ENCODE measurements around the gene PRXL2B. TPM values are rescaled to one million over a fixed set of nuclear protein-coding genes. Genes with fewer than 3 reads are reported as not detected.
"Not testable (repeated sequence)": the region's sequence is repeated elsewhere in the genome, so short reads cannot be mapped to it uniquely, and the experiment has no call there.

Gene PRXL2B
- total and polyA plus RNA-seq, 10 of the 15 experiments (the other 5 are each of a cell fraction or from before 2014, with no cell fraction given) = 0.44 to 5.6 (median 4.0) TPM

DNA sequence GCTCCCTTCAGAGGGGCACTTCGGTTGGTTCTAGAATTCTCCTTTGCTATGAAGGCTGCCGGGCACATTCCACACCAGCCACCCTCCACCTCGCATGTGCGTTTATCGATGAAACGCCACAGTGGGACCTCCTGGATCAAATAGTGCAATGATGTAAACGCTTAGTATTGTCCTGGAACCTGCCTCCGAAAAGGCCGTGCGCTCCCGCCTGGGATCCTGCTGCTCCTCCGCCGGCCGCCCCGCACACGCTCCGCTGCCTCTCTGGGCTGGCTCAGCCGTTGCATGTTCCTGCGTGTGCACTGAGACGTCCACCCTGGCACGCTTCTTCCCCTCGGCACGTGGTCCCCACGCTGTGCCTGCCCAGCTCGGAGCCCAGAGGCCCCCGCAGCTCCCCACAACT, 34.4 kb upstream of the PRXL2B start:
- ATAC-seq = no peak
- in situ Hi-C loops (cut with MboI) = no loop called here
- H3K79me2 ChIP-seq (ENCODE audit: control insufficient read depth, insufficient read depth, low read length) = peaks cover 28% of the 10 kb centered on the region
- H2AFZ ChIP-seq (ENCODE audit: control insufficient read depth, low read depth, low read length) = no peak overlapping the region
- no peaks in the 10 kb centered on the region for H4K20me1 ChIP-seq (ENCODE audit: control insufficient read depth, insufficient read depth)
- FAIRE-seq = no peak
- no peak for DNase-seq (ENCODE audit: low read depth, low spot score)
- no peak overlapping the region for H3K4me2 ChIP-seq (ENCODE audit: control insufficient read depth, insufficient read depth)
- RAD21 ChIA-PET (ENCODE audit: unreplicated experiment) = interaction anchor here (1.0 kb wide), 1 partner anchor 26 kb away, joined by 4 read pairs; no protein-coding TSS in a partner anchor
- SMC1A ChIA-PET (ENCODE audit: uncharacterized antibody, unreplicated experiment) = no interaction called here
- POLR2A ChIA-PET = interaction anchor here (0.8 kb wide), 1 partner anchor 25 kb away, joined by 4 read pairs; no protein-coding TSS in a partner anchor
- TF ChIP-seq ZBTB33 (IDR thresholded peaks at IDR 0.05) = no peak
- TF ChIP-seq, protein P1, sequence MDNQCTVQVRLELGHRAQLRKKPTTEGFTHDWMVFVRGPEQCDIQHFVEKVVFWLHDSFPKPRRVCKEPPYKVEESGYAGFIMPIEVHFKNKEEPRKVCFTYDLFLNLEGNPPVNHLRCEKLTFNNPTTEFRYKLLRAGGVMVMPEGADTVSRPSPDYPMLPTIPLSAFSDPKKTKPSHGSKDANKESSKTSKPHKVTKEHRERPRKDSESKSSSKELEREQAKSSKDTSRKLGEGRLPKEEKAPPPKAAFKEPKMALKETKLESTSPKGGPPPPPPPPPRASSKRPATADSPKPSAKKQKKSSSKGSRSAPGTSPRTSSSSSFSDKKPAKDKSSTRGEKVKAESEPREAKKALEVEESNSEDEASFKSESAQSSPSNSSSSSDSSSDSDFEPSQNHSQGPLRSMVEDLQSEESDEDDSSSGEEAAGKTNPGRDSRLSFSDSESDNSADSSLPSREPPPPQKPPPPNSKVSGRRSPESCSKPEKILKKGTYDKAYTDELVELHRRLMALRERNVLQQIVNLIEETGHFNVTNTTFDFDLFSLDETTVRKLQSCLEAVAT (IDR thresholded peaks at IDR 0.05) = peak; percentile 81
- H3K27me3 ChIP-seq (replicated peaks in 1 of 2; ENCODE audit: control insufficient read depth in 2 of 2, insufficient read depth in 2 of 2, low read length in 1 of 2) = no peaks in the 10 kb centered on the region
- H3K4me1 ChIP-seq (ENCODE audit: control insufficient read depth, insufficient read depth, low read length) = peaks cover 46% of the 10 kb centered on the region
- no TSS peak for BruUV-seq (replicated peaks)
- 91% methylated on average over 17 of the region's 26 CpGs for WGBS (ENCODE audit: insufficient coverage, insufficient replicate concordance, low lambda C conversion rate, missing lambda C conversion rate)
- intact Hi-C loops (cut with micrococcal nuclease; ENCODE audit: unreplicated experiment) = no loop called here
- CTCF ChIA-PET = no interaction called here
- no peaks in the 10 kb centered on the region for H3K36me3 ChIP-seq (ENCODE audit: control insufficient read depth in 2 of 2, insufficient read depth in 2 of 2, low read length in 1 of 2)
- H3K27ac ChIP-seq (ENCODE audit: control insufficient read depth, insufficient read depth) = no peak overlapping the region
- H3K4me3 ChIP-seq = no peak overlapping the region
- no peaks in the 10 kb centered on the region for H3K9me3 ChIP-seq (replicated peaks; ENCODE audit: control insufficient read depth, insufficient read depth, low read length)
- H3K9ac ChIP-seq (ENCODE audit: control insufficient read depth, insufficient read depth, low read length) = no peak overlapping the region

DNA sequence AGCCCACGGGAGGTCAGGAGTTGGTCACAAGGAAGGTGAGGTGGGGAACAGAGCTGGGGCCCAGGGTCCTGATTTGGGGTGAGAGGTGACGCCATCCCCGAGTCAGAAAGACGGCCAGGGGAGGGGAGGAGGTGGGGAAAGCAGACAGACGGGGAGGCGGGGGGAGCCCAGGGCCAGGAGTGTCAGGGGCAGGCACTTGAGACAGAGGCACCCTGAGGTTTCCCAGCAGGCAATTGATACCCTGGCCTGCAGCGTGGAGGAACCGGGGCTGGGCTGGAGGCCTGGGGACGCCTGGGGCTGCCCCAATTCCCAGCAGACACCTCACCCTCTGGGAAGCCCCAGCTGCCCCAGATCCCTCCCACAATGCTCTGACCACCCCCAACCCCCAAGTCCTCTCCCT, 33.5 kb upstream of the PRXL2B start:
- BruUV-seq (replicated peaks); H3K9me3 ChIP-seq (replicated peaks; ENCODE audit: control insufficient read depth, insufficient read depth, low read length); H3K27me3 ChIP-seq (replicated peaks in 1 of 2; ENCODE audit: control insufficient read depth in 2 of 2, insufficient read depth in 2 of 2, low read length in 1 of 2); FAIRE-seq; POLR2A ChIA-PET; H3K4me2 ChIP-seq (ENCODE audit: control insufficient read depth, insufficient read depth); H3K36me3 ChIP-seq (ENCODE audit: control insufficient read depth in 2 of 2, insufficient read depth in 2 of 2, low read length in 1 of 2); DNase-seq (ENCODE audit: low read depth, low spot score); in situ Hi-C loops (cut with MboI); CTCF ChIA-PET; H3K9ac ChIP-seq (ENCODE audit: control insufficient read depth, insufficient read depth, low read length); H3K27ac ChIP-seq (ENCODE audit: control insufficient read depth, insufficient read depth); ATAC-seq; intact Hi-C loops (cut with micrococcal nuclease; ENCODE audit: unreplicated experiment); H2AFZ ChIP-seq (ENCODE audit: control insufficient read depth, low read depth, low read length); SMC1A ChIA-PET (ENCODE audit: uncharacterized antibody, unreplicated experiment); RAD21 ChIA-PET (ENCODE audit: unreplicated experiment); H3K4me3 ChIP-seq; H4K20me1 ChIP-seq (ENCODE audit: control insufficient read depth, insufficient read depth): not testable (repeated sequence)
- peaks cover 33% of the 10 kb centered on the region for H3K79me2 ChIP-seq (ENCODE audit: control insufficient read depth, insufficient read depth, low read length)
- 2% methylated on average over 6 of the region's 9 CpGs for WGBS (ENCODE audit: insufficient coverage, insufficient replicate concordance, low lambda C conversion rate, missing lambda C conversion rate)
- H3K4me1 ChIP-seq (ENCODE audit: control insufficient read depth, insufficient read depth, low read length) = peaks cover 43% of the 10 kb centered on the region

All from GM12878 (cell line).